A549 (cell line): ENCODE results near the gene MARCO. TPM values are rescaled to one million over a fixed set of nuclear protein-coding genes. Genes with fewer than 3 reads are reported as not detected.

Source experiments
- ATAC-seq, 2 experiments: fragments of 200-7000 bp in 1 of 2; fragments of >200 bp in 1 of 2; cut with Nextera tagmentation in 1 of 2; cut with Tn5 transposase in 1 of 2; 3 replicates each; pipeline versions ENCODE4 v1.8.0 to v1.9.1; 2018 to 2020; ENCODE audit warnings: mild to moderate bottlenecking in 1 of 2, moderate library complexity in 1 of 2
- CTCF ChIA-PET: fragments of 300-600 bp; sonication (Branson Sonifier 250); formaldehyde crosslinking; extraction: SDS; loops from one replicate; lab custom pipeline; 2021; ENCODE audit warnings: antibody characterized with exemption, inconsistent platforms; lab: Yijun Ruan, JAX
- POLR2A ChIA-PET: fragments of 350-600 bp; formaldehyde crosslinking; extraction: SDS; loops from one replicate; lab custom pipeline; 2021; ENCODE audit warnings: antibody characterized with exemption, inconsistent platforms; lab: Yijun Ruan, JAX
- DNase-seq, 2 experiments: peaks; one replicate each; pipeline versions ENCODE4 v3.0.0 to v3.0.0-alpha.2; 2011 to 2016; ENCODE audit warnings: low read depth in 1 of 2, low spot score in 1 of 2
- FAIRE-seq: peaks from 2 replicates; lab custom pipeline; 2011; peaks lifted over from hg19 to GRCh38; lab: Jason Lieb, UNC
- H3K27ac ChIP-seq, 2 experiments: fragments of >200 bp; sonication (Bioruptor Twin); formaldehyde crosslinking; 3 replicates each; pipeline ENCODE4 v1.5.1; 2016 to 2017
- H3K4me1 ChIP-seq: fragments of >200 bp; sonication (Bioruptor Twin); formaldehyde crosslinking; 3 replicates; pipeline ENCODE4 v1.6.1; 2016
- H3K4me2 ChIP-seq: fragments of >200 bp; sonication (Bioruptor Twin); formaldehyde crosslinking; 3 replicates; pipeline ENCODE4 v1.6.1; 2016
- H3K4me3 ChIP-seq: fragments of >200 bp; sonication (Bioruptor Twin); formaldehyde crosslinking; 3 replicates; pipeline ENCODE4 v1.5.1; 2016
- H3K9me3 ChIP-seq: fragments of >200 bp; sonication (Bioruptor Twin); formaldehyde crosslinking; 3 replicates; pipeline ENCODE4 v1.6.1; 2016
- BHLHE40 ChIP-seq: IDR thresholded peaks from 2 replicates; pipeline ENCODE4 v1.6.1; 2012; ENCODE audit warnings: low read depth, low read length, inconsistent platforms
- CBX2 ChIP-seq: fragments of 200-600 bp; sonication (generic); IDR thresholded peaks from 2 replicates; pipeline ENCODE4 v1.6.1; 2016; ENCODE audit warnings: low read depth, mild to moderate bottlenecking, borderline replicate concordance
- CBX8 ChIP-seq: fragments of 200-600 bp; sonication (generic); IDR thresholded peaks from 2 replicates; pipeline ENCODE4 v1.6.1; 2016
- CEBPB ChIP-seq, 2 experiments: fragments of >200 bp in 1 of 2; sonication (Bioruptor Twin) in 1 of 2; formaldehyde crosslinking in 1 of 2; IDR thresholded peaks; 2 replicates each; pipeline ENCODE4 v1.6.1; 2012 to 2016
- CTCF ChIP-seq: fragments of >200 bp; sonication (Bioruptor Twin); formaldehyde crosslinking; IDR thresholded peaks from 3 replicates; pipeline ENCODE4 v1.5.1; 2016
- E2F6 ChIP-seq: IDR thresholded peaks from 2 replicates; pipeline ENCODE4 v1.6.1; 2012; ENCODE audit warnings: low read depth, borderline replicate concordance
- ESRRA ChIP-seq: fragments of 150-350 bp; IDR thresholded peaks from 2 replicates; pipeline ENCODE4 v1.6.1; 2014; ENCODE audit warnings: mild to moderate bottlenecking, low read length, borderline replicate concordance
- FOSL2 ChIP-seq, 2 experiments: fragments of 450-650 bp in 1 of 2; fragments of >200 bp in 1 of 2; sonication (Bioruptor Twin) in 1 of 2; formaldehyde crosslinking; IDR thresholded peaks; 2 replicates each; pipeline versions ENCODE4 v1.5.0 to v1.6.1; 2016 to 2020; ENCODE audit warnings: mild to moderate bottlenecking in 1 of 2, moderate library complexity in 1 of 2
- GATA3 ChIP-seq: IDR thresholded peaks from 2 replicates; pipeline ENCODE4 v1.6.1; 2012; ENCODE audit warnings: borderline replicate concordance
- HDAC2 ChIP-seq: fragments of 200-600 bp; sonication (generic); IDR thresholded peaks from 2 replicates; pipeline ENCODE4 v1.6.1; 2016
- HEYL ChIP-seq: fragments of 250-450 bp; sonication (Bioruptor Pico); IDR thresholded peaks from 2 replicates; pipeline ENCODE4 v1.8.0; 2021; ENCODE audit warnings: mild to moderate bottlenecking, moderate library complexity
- HMGXB4 ChIP-seq: fragments of 250-450 bp; sonication (Bioruptor Pico); IDR thresholded peaks from 2 replicates; pipeline ENCODE4 v1.5.0; 2021; ENCODE audit warnings: mild to moderate bottlenecking, moderate library complexity, borderline replicate concordance
- KDM1A ChIP-seq: fragments of 200-600 bp; sonication (generic); IDR thresholded peaks from 2 replicates; pipeline ENCODE4 v1.6.1; 2016; ENCODE audit warnings: low read depth, mild to moderate bottlenecking
- KDM5A ChIP-seq: fragments of 200-600 bp; sonication (generic); IDR thresholded peaks from 2 replicates; pipeline ENCODE4 v1.6.1; 2016; ENCODE audit warnings: antibody characterized with exemption, mild to moderate bottlenecking
- MAFK ChIP-seq: fragments of 450-650 bp; IDR thresholded peaks from 2 replicates; pipeline ENCODE4 v1.6.1; 2014; ENCODE audit not compliant: partially characterized antibody
- MAZ ChIP-seq: fragments of 150-350 bp; IDR thresholded peaks from 2 replicates; pipeline ENCODE4 v1.6.1; 2014; ENCODE audit warnings: antibody characterized with exemption, low read depth, low read length, borderline replicate concordance
- MYC ChIP-seq: IDR thresholded peaks from 2 replicates; pipeline ENCODE4 v1.6.1; 2012; ENCODE audit warnings: mild to moderate bottlenecking, inconsistent platforms, low read length, improper control_type of control experiment, borderline replicate concordance
- PBX3 ChIP-seq: IDR thresholded peaks from 2 replicates; pipeline ENCODE4 v1.6.1; 2012
- PHF8 ChIP-seq: fragments of 200-600 bp; sonication (generic); IDR thresholded peaks from 2 replicates; pipeline ENCODE4 v1.6.1; 2016; ENCODE audit warnings: low read depth, mild to moderate bottlenecking, antibody characterized with exemption, moderate library complexity, borderline replicate concordance
- POLR2A ChIP-seq: IDR thresholded peaks from 2 replicates; pipeline ENCODE4 v1.6.1; 2012; ENCODE audit warnings: mild to moderate bottlenecking, low read length
- RAD21 ChIP-seq, 2 experiments: fragments of >200 bp in 1 of 2; sonication (Bioruptor Twin) in 1 of 2; formaldehyde crosslinking in 1 of 2; IDR thresholded peaks in 1 of 2; conservative IDR thresholded peaks in 1 of 2; 2 replicates in 1 of 2; 3 replicates in 1 of 2; pipeline ENCODE4 v1.6.1; 2012 to 2018; ENCODE audit warnings: inconsistent platforms in 1 of 2
- RCOR1 ChIP-seq: fragments of 150-350 bp; IDR thresholded peaks from 2 replicates; pipeline ENCODE4 v1.6.1; 2014; ENCODE audit warnings: antibody characterized with exemption, low read length, low read depth
- RNF2 ChIP-seq: fragments of 200-600 bp; sonication (generic); IDR thresholded peaks from 2 replicates; pipeline ENCODE4 v1.6.1; 2016; ENCODE audit warnings: low read depth, mild to moderate bottlenecking, antibody characterized with exemption, moderate library complexity, borderline replicate concordance
- TFCP2L1 ChIP-seq: fragments of 250-450 bp; sonication (Bioruptor Pico); IDR thresholded peaks from 2 replicates; pipeline ENCODE4 v1.5.0; 2021; ENCODE audit warnings: mild to moderate bottlenecking
- ZFP36 ChIP-seq: fragments of 450-650 bp; IDR thresholded peaks from 2 replicates; pipeline ENCODE4 v1.6.1; 2014; ENCODE audit warnings: borderline replicate concordance; ENCODE audit not compliant: partially characterized antibody
- ZNF302 ChIP-seq: fragments of 250-450 bp; sonication (Bioruptor Pico); IDR thresholded peaks from 2 replicates; pipeline ENCODE4 v1.9.0; 2021; ENCODE audit warnings: inconsistent platforms, mild to moderate bottlenecking, moderate library complexity
- WGBS: methylation state at CpG from one replicate; pipeline ENCODE4 v1.1.6; 2017; ENCODE audit errors: missing lambda C conversion rate; 5-methylcytosine and 5-hydroxymethylcytosine counted together
- polyA plus RNA-seq, 4 experiments: library from polyadenylated mRNA; depleted of rRNA in 3 of 4; stranded (reverse); fragments of >200 nt; fragmentation: RNase III in 1 of 4; extraction: RNeasy Plus Mini Kit Qiagen cat#74134 plus additional on column Dnase treatment in 1 of 4; gene quantifications; 2 replicates in 3 of 4; 3 replicates in 1 of 4; pipeline ENCODE4 v1.2.3, GENCODE V29; 2011 to 2017
- TF ChIP-seq, protein P1 (sequence below): fragments of 150-350 bp; IDR thresholded peaks from 2 replicates; pipeline ENCODE4 v1.6.1; 2014; ENCODE audit warnings: low read depth, mild to moderate bottlenecking, low read length
- TF ChIP-seq, protein P2 (sequence below): fragments of 250-450 bp; sonication (Bioruptor Pico); IDR thresholded peaks from 2 replicates; pipeline ENCODE4 v1.5.0; 2020; ENCODE audit warnings: low read depth, mild to moderate bottlenecking, moderate library complexity

MARCO gene
- polyA plus RNA-seq, 2 of the 4 experiments (the other 2 are of a cell fraction): 0.05 TPM; not detected in 1

GRCh38 chr2:118987886-118988285, 45.9 kb downstream of the MARCO start:
- no peak for DNase-seq

GRCh38 chr2:118988706-118989105, 46.7 kb downstream of the MARCO start:
- FAIRE-seq: no peak
- Histone ChIP-seq H3K27ac (no peak overlapping the region), H3K4me2 (no peak overlapping the region), H3K4me1 (no peaks in the 10 kb centered on the region), H3K4me3 (no peak overlapping the region)
- CTCF ChIA-PET: no interaction called here
- no peak for DNase-seq
- no peak for ATAC-seq
- 69% methylated on average over 4 of the region's 5 CpGs for WGBS
- TF ChIP-seq MAFK: no peak
- TF ChIP-seq E2F6: no peak
- TF ChIP-seq POLR2A: no peak
- no peak for TF ChIP-seq MAZ
- TF ChIP-seq ZNF302 (CRISPR knock-in tag): no peak
- TF ChIP-seq BHLHE40: no peak
- TF ChIP-seq HMGXB4: no peak
- TF ChIP-seq KDM1A: no peak
- TF ChIP-seq HEYL (CRISPR knock-in tag): no peak
- TF ChIP-seq, all 56 proteins: peak for 0
- POLR2A ChIA-PET: no interaction called here
- 0 out of 3 replicates have a peak, but pooled peaks cover 6% of the 10 kb centered on the region for H3K9me3 ChIP-seq

More at GRCh38 chr2:118987886-118988285, 45.9 kb downstream of the MARCO start:
- no peak for FAIRE-seq
- no peak for TF ChIP-seq CBX2
- no peak for TF ChIP-seq RAD21 (conservative IDR thresholded peaks at IDR 0.05 in 1 of 2, IDR thresholded peaks at IDR 0.05 in 1 of 2)
- TF ChIP-seq, protein P1, sequence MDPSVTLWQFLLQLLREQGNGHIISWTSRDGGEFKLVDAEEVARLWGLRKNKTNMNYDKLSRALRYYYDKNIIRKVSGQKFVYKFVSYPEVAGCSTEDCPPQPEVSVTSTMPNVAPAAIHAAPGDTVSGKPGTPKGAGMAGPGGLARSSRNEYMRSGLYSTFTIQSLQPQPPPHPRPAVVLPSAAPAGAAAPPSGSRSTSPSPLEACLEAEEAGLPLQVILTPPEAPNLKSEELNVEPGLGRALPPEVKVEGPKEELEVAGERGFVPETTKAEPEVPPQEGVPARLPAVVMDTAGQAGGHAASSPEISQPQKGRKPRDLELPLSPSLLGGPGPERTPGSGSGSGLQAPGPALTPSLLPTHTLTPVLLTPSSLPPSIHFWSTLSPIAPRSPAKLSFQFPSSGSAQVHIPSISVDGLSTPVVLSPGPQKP: no peak
- TF ChIP-seq TFCP2L1 (CRISPR knock-in tag): no peak
- TF ChIP-seq RCOR1: no peak
- TF ChIP-seq MYC: no peak
- no peak for TF ChIP-seq RNF2
- TF ChIP-seq GATA3: no peak
- no peak for TF ChIP-seq ESRRA
- no peak for TF ChIP-seq KDM5A
- TF ChIP-seq FOSL2 (IDR thresholded peaks at IDR 0.05): no peak
- no peak for TF ChIP-seq FOSL2 (CRISPR knock-in tag; IDR thresholded peaks at IDR 0.05)
- no peak for TF ChIP-seq PBX3
- TF ChIP-seq CBX8: no peak
- no peak for TF ChIP-seq CEBPB (IDR thresholded peaks at IDR 0.05)
- TF ChIP-seq HDAC2: no peak
- TF ChIP-seq CTCF: no peak
- TF ChIP-seq KDM1A: no peak
- TF ChIP-seq PHF8: no peak
- TF ChIP-seq ZFP36: no peak
- TF ChIP-seq, protein P2, sequence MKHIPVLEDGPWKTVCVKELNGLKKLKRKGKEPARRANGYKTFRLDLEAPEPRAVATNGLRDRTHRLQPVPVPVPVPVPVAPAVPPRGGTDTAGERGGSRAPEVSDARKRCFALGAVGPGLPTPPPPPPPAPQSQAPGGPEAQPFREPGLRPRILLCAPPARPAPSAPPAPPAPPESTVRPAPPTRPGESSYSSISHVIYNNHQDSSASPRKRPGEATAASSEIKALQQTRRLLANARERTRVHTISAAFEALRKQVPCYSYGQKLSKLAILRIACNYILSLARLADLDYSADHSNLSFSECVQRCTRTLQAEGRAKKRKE (CRISPR knock-in tag): no peak
- TF ChIP-seq, all 56 proteins: peak for 0
- POLR2A ChIA-PET: no interaction called here
- Histone ChIP-seq H3K9me3 (0 out of 3 replicates have a peak, but pooled peaks cover 6% of the 10 kb centered on the region), H3K27ac (no peak overlapping the region), H3K4me2 (no peak overlapping the region), H3K4me3 (no peak overlapping the region), H3K4me1 (no peaks in the 10 kb centered on the region)
- 20% methylated on average over 2 of the region's 2 CpGs for WGBS
- no peak for ATAC-seq
- CTCF ChIA-PET: no interaction called here
